AG04449 (cell line): Measurements from ENCODE around the gene LEFTY2.
A peak's percentile ranks its signal among the peaks of the same experiment; 100 is the strongest.

Experiments
- CTCF ChIA-PET: fragments of 350-600 bp; formaldehyde crosslinking; extraction: SDS; loops from one replicate; lab custom pipeline; 2021; ENCODE audit warnings: antibody characterized with exemption; lab: Yijun Ruan, JAX
- POLR2A ChIA-PET: fragments of 400-600, 350-600 bp; formaldehyde crosslinking; extraction: SDS; loops from one replicate; lab custom pipeline; 2020; ENCODE audit warnings: antibody characterized with exemption, inconsistent platforms; lab: Yijun Ruan, JAX
- DNase-seq: peaks from one replicate; pipeline ENCODE4 v3.0.0-alpha.2; 2010; ENCODE audit warnings: low read depth, low spot score
- H3K4me3 ChIP-seq: 2 replicates; pipeline ENCODE4 v1.5.1; 2011; ENCODE audit warnings: low read depth, mild to moderate bottlenecking, control low read depth, low read length
- TF ChIP-seq, protein P1 (sequence below): IDR thresholded peaks from one replicate; pipeline ENCODE4 v1.5.1; 2011; ENCODE audit warnings: mild to moderate bottlenecking, moderate library complexity, low read length, control low read depth, inconsistent platforms; ENCODE audit not compliant: insufficient read depth; ENCODE audit errors: missing control alignments

LEFTY2 gene

DNA sequence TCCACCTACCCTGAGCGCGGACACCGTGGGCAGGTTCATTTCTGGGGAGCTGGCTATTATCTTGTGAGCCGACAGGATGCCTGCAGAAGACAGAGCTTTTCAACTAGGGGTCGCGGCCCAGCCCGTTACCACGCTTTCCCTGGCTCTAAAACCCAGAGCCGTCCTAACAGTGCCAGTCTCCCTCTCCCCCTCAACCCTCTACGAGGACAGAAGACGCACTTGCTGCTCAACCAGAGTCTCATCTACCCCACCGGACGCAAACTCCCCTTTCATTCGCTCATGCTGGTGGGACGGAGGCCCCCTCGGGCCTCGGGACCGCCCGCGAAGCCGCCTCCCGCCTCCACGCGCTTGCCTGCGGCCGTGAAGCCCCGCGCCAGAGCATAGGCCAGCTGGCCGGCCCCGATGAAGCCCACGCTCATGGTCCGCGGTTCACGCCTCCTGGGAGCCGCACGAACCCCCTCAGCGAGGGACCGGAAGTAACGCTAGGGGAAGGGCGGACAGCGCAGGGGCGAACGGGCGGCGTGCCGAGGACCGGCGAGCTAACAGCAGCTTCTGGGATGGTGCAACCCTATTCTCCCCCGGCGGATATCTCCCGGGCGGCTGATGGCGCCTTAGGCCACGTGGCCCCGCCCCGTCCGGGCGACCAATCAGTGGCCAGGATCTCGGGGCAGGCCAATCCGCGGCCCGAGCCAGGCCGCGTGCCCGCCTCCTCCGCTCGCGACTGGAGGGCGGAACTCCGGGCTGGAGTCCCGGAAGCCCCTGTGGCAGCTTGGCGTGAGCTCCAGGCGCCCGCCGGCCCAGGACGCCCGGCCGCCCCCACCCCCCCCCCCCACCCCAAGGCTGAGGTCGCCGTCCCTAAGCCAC, 17.1 kb downstream of the LEFTY2 start, which contains the start of gene PYCR2:
Gene PYCR2, minus strand, starts transcription at position 559 of the 864 bp plus-strand sequence. Its CDS starts 140 bp downstream, at position 419.
- CTCF ChIA-PET, result interaction anchor here (1.3 to 7.3 kb wide), 5 partner anchors 12 to 449 kb away, joined by 3 to 95 read pairs (median 8); no protein-coding TSS in a partner anchor
- POLR2A ChIA-PET, result interaction anchor here (0.8 to 1.6 kb wide), 7 partner anchors 8 to 456 kb away, joined by 3 to 4 read pairs (median 4); partner anchors contain the start of gene TMEM63A
- TF ChIP-seq, protein P1, sequence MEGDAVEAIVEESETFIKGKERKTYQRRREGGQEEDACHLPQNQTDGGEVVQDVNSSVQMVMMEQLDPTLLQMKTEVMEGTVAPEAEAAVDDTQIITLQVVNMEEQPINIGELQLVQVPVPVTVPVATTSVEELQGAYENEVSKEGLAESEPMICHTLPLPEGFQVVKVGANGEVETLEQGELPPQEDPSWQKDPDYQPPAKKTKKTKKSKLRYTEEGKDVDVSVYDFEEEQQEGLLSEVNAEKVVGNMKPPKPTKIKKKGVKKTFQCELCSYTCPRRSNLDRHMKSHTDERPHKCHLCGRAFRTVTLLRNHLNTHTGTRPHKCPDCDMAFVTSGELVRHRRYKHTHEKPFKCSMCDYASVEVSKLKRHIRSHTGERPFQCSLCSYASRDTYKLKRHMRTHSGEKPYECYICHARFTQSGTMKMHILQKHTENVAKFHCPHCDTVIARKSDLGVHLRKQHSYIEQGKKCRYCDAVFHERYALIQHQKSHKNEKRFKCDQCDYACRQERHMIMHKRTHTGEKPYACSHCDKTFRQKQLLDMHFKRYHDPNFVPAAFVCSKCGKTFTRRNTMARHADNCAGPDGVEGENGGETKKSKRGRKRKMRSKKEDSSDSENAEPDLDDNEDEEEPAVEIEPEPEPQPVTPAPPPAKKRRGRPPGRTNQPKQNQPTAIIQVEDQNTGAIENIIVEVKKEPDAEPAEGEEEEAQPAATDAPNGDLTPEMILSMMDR, result no peak
- peak; percentile 75 for DNase-seq
- H3K4me3 ChIP-seq, result peak within 1 kb of the TSS; percentile 95

DNA sequence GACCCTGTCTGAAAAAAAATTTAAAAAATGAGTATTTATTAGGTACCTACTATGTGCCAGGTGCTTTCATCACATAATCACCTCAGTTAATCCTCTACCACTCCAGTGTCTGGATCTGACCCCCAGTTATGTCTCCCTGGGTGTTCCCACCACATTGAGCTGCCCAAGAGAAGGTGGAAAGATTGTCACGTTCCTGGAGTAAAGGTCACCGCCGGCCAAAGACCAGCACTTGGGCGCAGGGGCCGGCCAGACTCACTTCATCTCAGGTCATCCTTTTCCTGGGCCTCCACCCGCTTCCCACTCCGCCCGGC, 17.7 kb downstream of the LEFTY2 start:
- H3K4me3 ChIP-seq, result peak overlapping the region; percentile 95
- CTCF ChIA-PET, result interaction anchor here (1.8 to 7.3 kb wide), 4 partner anchors 12 to 449 kb away, joined by 7 to 95 read pairs (median 9); no protein-coding TSS in a partner anchor
- TF ChIP-seq, protein P1, result no peak
- DNase-seq, result no peak
- POLR2A ChIA-PET, result interaction anchor here (1.0 to 1.6 kb wide), 4 partner anchors 8 to 41 kb away, joined by 3 to 4 read pairs (median 4); partner anchors contain the start of gene TMEM63A

DNA sequence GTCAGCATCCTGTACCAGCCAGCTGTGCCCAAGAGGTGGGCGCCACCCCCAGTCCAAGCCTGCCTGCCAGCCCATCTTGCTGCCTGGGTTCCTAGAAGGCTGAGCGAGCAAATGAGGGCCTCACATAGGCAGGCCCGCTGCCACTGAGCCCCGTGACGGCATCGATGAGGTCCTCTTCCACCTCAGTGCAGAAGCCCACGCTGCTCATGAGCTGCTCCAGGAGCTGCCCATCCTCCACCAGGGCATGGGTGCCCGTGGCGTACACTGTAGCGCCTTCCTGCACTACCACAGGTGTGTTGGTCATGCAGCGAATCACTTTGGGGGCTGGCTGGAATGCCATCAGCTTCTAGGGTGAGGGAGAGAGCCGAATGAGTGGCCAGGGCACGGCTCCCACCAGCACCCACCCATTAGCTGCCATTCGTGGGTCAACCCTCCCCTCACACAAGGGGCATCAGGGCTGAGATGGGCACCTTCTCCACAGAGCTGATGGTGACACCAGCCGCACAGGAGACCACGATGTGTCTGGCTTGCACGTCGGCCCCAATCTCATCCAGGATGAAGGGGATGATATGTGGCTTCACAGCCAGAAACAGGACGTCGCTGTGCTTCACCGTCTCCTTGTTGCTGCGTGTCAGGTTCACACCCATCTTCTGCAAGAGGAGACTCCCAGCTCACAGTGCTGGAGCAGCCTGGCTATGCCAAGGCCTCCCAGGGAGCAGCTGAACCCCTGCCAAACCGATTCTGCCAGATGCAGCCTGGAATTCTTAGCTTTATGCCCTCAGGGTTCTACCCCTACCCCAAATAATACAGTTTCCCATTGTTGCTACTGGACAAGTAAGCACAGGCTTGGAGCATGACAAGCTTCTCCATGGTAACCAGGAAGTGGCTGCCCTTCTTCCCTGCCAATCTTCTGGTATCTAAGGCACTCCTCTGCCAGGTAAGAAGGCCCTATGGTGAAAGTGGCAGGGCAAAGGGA, 19.0 kb downstream of the LEFTY2 start:
- no peak overlapping the region for H3K4me3 ChIP-seq
- CTCF ChIA-PET, result interaction anchor here (0.6 to 14.9 kb wide), 7 partner anchors 9 to 449 kb away, joined by 3 to 190 read pairs (median 7); no protein-coding TSS in a partner anchor
- POLR2A ChIA-PET, result interaction anchor here (1.2 kb wide), 1 partner anchor 18 kb away, joined by 3 read pairs; no protein-coding TSS in a partner anchor

DNA sequence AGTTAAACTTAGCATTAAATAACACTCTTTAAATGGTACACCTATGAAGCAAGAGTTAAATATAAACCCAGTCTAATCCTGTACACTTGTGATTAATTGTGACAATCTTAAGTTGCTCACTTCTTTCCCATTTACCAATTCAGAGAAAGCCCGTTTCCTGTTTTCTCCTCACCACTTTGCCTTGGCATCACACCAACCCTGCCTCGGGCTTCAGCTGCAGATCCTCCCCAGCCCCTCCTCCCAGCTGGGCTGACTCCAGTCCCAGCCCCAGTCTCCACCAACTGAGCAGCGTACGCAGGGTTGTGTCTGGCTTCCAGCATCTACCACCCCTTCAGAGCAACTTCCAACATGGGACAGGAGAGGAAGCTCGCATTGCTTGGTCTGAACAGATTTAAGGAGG, 21.1 kb downstream of the LEFTY2 start:
- ChIA-PET POLR2A (interaction anchor here (0.9 kb wide), 1 partner anchor 8 kb away, joined by 4 read pairs; no protein-coding TSS in a partner anchor), CTCF (interaction anchor here (1.0 to 14.9 kb wide), 4 partner anchors 8 to 447 kb away, joined by 3 to 190 read pairs (median 50); no protein-coding TSS in a partner anchor)
- peak; percentile 33 for DNase-seq

More for the DNA sequence above, 19.0 kb downstream of the LEFTY2 start:
- no peak for DNase-seq
- TF ChIP-seq, protein P1, result no peak

DNA sequence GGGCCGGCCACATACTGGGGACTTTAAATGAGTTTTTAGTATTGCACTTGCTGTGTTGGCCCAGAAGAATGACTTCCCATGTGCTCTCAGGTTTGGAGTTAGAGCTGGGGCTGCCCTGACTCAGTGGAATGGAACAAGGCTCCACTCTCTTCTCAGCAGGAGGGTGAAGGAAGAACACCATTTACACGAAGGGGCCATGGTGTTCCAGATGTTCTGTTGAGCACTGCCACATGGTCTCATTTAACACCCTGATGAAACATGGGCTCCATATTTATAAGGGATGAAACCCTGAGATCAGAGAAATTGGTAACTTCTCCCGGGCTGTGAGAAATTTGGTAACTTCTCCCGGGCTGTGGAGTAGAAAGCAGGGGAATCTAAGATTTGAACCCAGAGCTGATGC, 22.7 kb downstream of the LEFTY2 start:
- ChIA-PET CTCF (interaction anchor here (0.9 to 14.9 kb wide), 5 partner anchors 6 to 446 kb away, joined by 3 to 190 read pairs (median 5); no protein-coding TSS in a partner anchor), POLR2A (no interaction called here)
- TF ChIP-seq, protein P1, result no peak
- H3K4me3 ChIP-seq, result no peak overlapping the region
- DNase-seq, result no peak

More for the DNA sequence above, 21.1 kb downstream of the LEFTY2 start:
- H3K4me3 ChIP-seq, result no peak overlapping the region
- TF ChIP-seq, protein P1, result no peak
